Esophagus squamous epithelium (tissue), 4 donors: ENCODE results near the gene ADGRV1.

Experiments
- POLR2A ChIP-seq, 4 donors: fragments of 450-650 bp; IDR thresholded peaks; one replicate each; pipeline ENCODE4 v1.6.1; 2017; ENCODE audit warnings: antibody characterized with exemption in 4 of 4, mild to moderate bottlenecking in 4 of 4, moderate library complexity in 3 of 4
- TF ChIP-seq, protein P1 (sequence below), 6 experiments: fragments of 450-650 bp in 4 of 6; fragments of 200-600 bp in 2 of 6; sonication (generic) in 2 of 6; IDR thresholded peaks; one replicate each; pipeline ENCODE4 v1.5.1; 2016 to 2019; ENCODE audit warnings: antibody characterized with exemption in 6 of 6, mild to moderate bottlenecking in 4 of 6, moderate library complexity in 4 of 6

DNA sequence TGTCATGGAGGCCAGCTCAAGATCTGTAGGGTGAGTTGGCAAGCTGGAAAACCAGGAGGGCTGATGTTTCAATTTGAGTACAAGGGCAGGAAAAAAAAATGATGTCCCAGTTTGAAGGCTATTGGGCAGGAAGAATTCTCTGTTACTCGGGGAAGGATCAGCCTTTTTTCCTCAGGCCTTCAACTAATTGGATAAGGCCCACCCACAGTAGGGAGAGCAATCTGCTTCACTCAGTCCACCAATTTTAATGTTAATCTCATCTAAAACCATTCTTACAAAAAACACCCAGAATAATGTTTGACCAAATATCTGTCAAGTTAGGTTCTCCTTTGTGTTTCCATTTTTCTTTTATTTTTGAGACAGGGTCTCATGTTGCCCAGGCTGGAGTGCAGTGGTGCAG, 442.1 kb downstream of the ADGRV1 start:
- no peak for TF ChIP-seq POLR2A (IDR thresholded peaks at IDR 0.05)
- TF ChIP-seq, protein P1, sequence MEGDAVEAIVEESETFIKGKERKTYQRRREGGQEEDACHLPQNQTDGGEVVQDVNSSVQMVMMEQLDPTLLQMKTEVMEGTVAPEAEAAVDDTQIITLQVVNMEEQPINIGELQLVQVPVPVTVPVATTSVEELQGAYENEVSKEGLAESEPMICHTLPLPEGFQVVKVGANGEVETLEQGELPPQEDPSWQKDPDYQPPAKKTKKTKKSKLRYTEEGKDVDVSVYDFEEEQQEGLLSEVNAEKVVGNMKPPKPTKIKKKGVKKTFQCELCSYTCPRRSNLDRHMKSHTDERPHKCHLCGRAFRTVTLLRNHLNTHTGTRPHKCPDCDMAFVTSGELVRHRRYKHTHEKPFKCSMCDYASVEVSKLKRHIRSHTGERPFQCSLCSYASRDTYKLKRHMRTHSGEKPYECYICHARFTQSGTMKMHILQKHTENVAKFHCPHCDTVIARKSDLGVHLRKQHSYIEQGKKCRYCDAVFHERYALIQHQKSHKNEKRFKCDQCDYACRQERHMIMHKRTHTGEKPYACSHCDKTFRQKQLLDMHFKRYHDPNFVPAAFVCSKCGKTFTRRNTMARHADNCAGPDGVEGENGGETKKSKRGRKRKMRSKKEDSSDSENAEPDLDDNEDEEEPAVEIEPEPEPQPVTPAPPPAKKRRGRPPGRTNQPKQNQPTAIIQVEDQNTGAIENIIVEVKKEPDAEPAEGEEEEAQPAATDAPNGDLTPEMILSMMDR (IDR thresholded peaks at IDR 0.05) = no peak
